NK-92 (cell line): Measurements from ENCODE around the gene PSME2.

Source experiments
- DNase-seq: peaks from one replicate; lab custom pipeline; 2025; ENCODE audit not compliant: unreplicated experiment; lab: John Stamatoyannopoulos, UW

PSME2 gene

GRCh38 chr14:24156840-24157239, 10.4 kb upstream of the PSME2 start:
- no peak for DNase-seq

GRCh38 chr14:24155100-24155499, 8.7 kb upstream of the PSME2 start:
- DNase-seq, result no peak

- no peak for DNase-seq
Measured at GRCh38 chr14:24151404-24152080, 5.1 kb upstream of the PSME2 start.

GRCh38 chr14:24150993-24151392, 4.6 kb upstream of the PSME2 start:
- no peak for DNase-seq

GRCh38 chr14:24150567-24150966, 4.2 kb upstream of the PSME2 start:
- DNase-seq, result no peak

- DNase-seq, result no peak
Measured at GRCh38 chr14:24150061-24150460, 3.7 kb upstream of the PSME2 start.

GRCh38 chr14:24149302-24149969, 3.0 kb upstream of the PSME2 start:
- DNase-seq, result no peak

- no peak for DNase-seq
Measured at GRCh38 chr14:24147761-24148428, 1.5 kb upstream of the PSME2 start.

GRCh38 chr14:24146978-24147760, 759 bp upstream of the PSME2 start, which contains the start of gene RNF31:
TSS of gene RNF31 (plus strand) at chr14:24147498. CDS start at chr14:24147699, 201 bp downstream.
- DNase-seq, result peak; percentile 92

GRCh38 chr14:24145690-24146452, 539 bp downstream of the PSME2 start:
- DNase-seq, result no peak

- no peak for DNase-seq
Measured at GRCh38 chr14:24145219-24145618, 1.2 kb downstream of the PSME2 start.

GRCh38 chr14:24144451-24144850, 2.0 kb downstream of the PSME2 start:
- DNase-seq, result no peak

- DNase-seq, result no peak
Measured at GRCh38 chr14:24143511-24143910, 2.9 kb downstream of the PSME2 start.

- DNase-seq, result peak; percentile 98
Measured at GRCh38 chr14:24141097-24141880, 5.1 kb downstream of the PSME2 start, which contains the start of gene EMC9. TSS of gene EMC9 (minus strand) at chr14:24141591. CDS start at chr14:24141304, 287 bp downstream.

- no peak for DNase-seq
Measured at GRCh38 chr14:24139272-24139934, 7.0 kb downstream of the PSME2 start.

GRCh38 chr14:24138396-24139271, 7.8 kb downstream of the PSME2 start:
- DNase-seq, result no peak

- no peak for DNase-seq
Measured at GRCh38 chr14:24137529-24138395, 8.6 kb downstream of the PSME2 start.
